ENCODE data around the gene IQUB.

The IQUB gene

GRCh38 chr7:123548406-123548805, 14.0 kb upstream of the IQUB start:
- Histone ChIP-seq H3K79me2 (ENCODE audit: insufficient read depth, low read length) (peaks cover 28% of the 10 kb centered on the region; the same call in 1 of the 2 replicates), H3K36me3 (ENCODE audit: insufficient read depth, low read length) (peaks cover 22% of the 10 kb centered on the region), H3K4me2 (ENCODE audit: low read depth, low read length, poor library complexity, severe bottlenecking) (peak overlapping the region; percentile 13), H3K4me3 (ENCODE audit: low read length, poor library complexity, severe bottlenecking) (no peak overlapping the region), H2AFZ (ENCODE audit: low read length) (no peak overlapping the region), H3K4me1 (ENCODE audit: insufficient read depth, low read length, poor library complexity, severe bottlenecking) (peaks cover 16% of the 10 kb centered on the region), H3K9me3 (ENCODE audit: insufficient read depth, low read depth, low read length) (no peaks in the 10 kb centered on the region), H3F3A (ENCODE audit: low read depth) (no peaks in the 10 kb centered on the region), H3K27me3 (ENCODE audit: insufficient read depth, low read length, poor library complexity, severe bottlenecking) (no peaks in the 10 kb centered on the region), H4K20me1 (ENCODE audit: insufficient read depth, low read length, poor library complexity, severe bottlenecking) (peaks cover 18% of the 10 kb centered on the region), H3K9ac (ENCODE audit: low read depth, low read length, poor library complexity, severe bottlenecking) (no peak overlapping the region), H3K9me2 (replicated peaks; ENCODE audit: low read depth, low read length) (no peaks in the 10 kb centered on the region)
- TF ChIP-seq CTCF (conservative IDR thresholded peaks at IDR 0.05; ENCODE audit: low read length) (no peak), EZH2phosphoT487 (IDR thresholded peaks at IDR 0.05; ENCODE audit: borderline replicate concordance) (no peak)

- TF ChIP-seq CTCF (conservative IDR thresholded peaks at IDR 0.05; ENCODE audit: low read length) (no peak), EZH2phosphoT487 (IDR thresholded peaks at IDR 0.05; ENCODE audit: borderline replicate concordance) (no peak)
- Histone ChIP-seq H3K27me3 (ENCODE audit: insufficient read depth, low read length, poor library complexity, severe bottlenecking) (no peaks in the 10 kb centered on the region), H3K4me3 (ENCODE audit: low read length, poor library complexity, severe bottlenecking) (no peak overlapping the region), H3K36me3 (ENCODE audit: insufficient read depth, low read length) (peaks cover 10% of the 10 kb centered on the region; the same call in 1 of the 2 replicates), H3F3A (ENCODE audit: low read depth) (no peaks in the 10 kb centered on the region), H3K4me1 (ENCODE audit: insufficient read depth, low read length, poor library complexity, severe bottlenecking) (no peaks in the 10 kb centered on the region), H3K4me2 (ENCODE audit: low read depth, low read length, poor library complexity, severe bottlenecking) (no peak overlapping the region), H3K9me2 (replicated peaks; ENCODE audit: low read depth, low read length) (no peaks in the 10 kb centered on the region), H3K79me2 (ENCODE audit: insufficient read depth, low read length) (no peaks in the 10 kb centered on the region), H2AFZ (ENCODE audit: low read length) (no peak overlapping the region), H3K9ac (ENCODE audit: low read depth, low read length, poor library complexity, severe bottlenecking) (no peak overlapping the region), H4K20me1 (ENCODE audit: insufficient read depth, low read length, poor library complexity, severe bottlenecking) (peaks cover 3% of the 10 kb centered on the region), H3K9me3 (ENCODE audit: insufficient read depth, low read depth, low read length) (no peaks in the 10 kb centered on the region)
Observed at GRCh38 chr7:123539871-123540270, 5.5 kb upstream of the IQUB start.

GRCh38 chr7:123538897-123539296, 4.5 kb upstream of the IQUB start:
- no peak overlapping the region for H3K4me3 ChIP-seq (ENCODE audit: low read length, poor library complexity, severe bottlenecking)
- no peaks in the 10 kb centered on the region for H3K27me3 ChIP-seq (ENCODE audit: insufficient read depth, low read length, poor library complexity, severe bottlenecking)
- peaks cover 3% of the 10 kb centered on the region for H4K20me1 ChIP-seq (ENCODE audit: insufficient read depth, low read length, poor library complexity, severe bottlenecking)
- no peaks in the 10 kb centered on the region for H3F3A ChIP-seq (ENCODE audit: low read depth)
- no peaks in the 10 kb centered on the region for H3K9me2 ChIP-seq (replicated peaks; ENCODE audit: low read depth, low read length)
- H3K9me3 ChIP-seq (ENCODE audit: insufficient read depth, low read depth, low read length) = no peaks in the 10 kb centered on the region
- H2AFZ ChIP-seq (ENCODE audit: low read length) = no peak overlapping the region
- H3K36me3 ChIP-seq (ENCODE audit: insufficient read depth, low read length) = peaks cover 9% of the 10 kb centered on the region; the same call in 1 of the 2 replicates
- TF ChIP-seq EZH2phosphoT487 (IDR thresholded peaks at IDR 0.05; ENCODE audit: borderline replicate concordance) = no peak
- TF ChIP-seq CTCF (conservative IDR thresholded peaks at IDR 0.05; ENCODE audit: low read length) = no peak
- no peak overlapping the region for H3K4me2 ChIP-seq (ENCODE audit: low read depth, low read length, poor library complexity, severe bottlenecking)
- H3K4me1 ChIP-seq (ENCODE audit: insufficient read depth, low read length, poor library complexity, severe bottlenecking) = no peaks in the 10 kb centered on the region
- no peak overlapping the region for H3K9ac ChIP-seq (ENCODE audit: low read depth, low read length, poor library complexity, severe bottlenecking)
- H3K79me2 ChIP-seq (ENCODE audit: insufficient read depth, low read length) = no peaks in the 10 kb centered on the region
